Liver (tissue), 9 donors: ENCODE measurements around the gene PLP2. TPM values are rescaled to one million over a fixed set of nuclear protein-coding genes. Genes with fewer than 3 reads are reported as not detected.

Experiments used
- DNase-seq: peaks from one replicate; pipeline ENCODE4 v3.0.0-alpha.2; 2017; ENCODE audit warnings: low spot score
- H3K27ac ChIP-seq, 2 donors: one replicate each; pipeline ENCODE4 v1.7.0; 2013; ENCODE audit warnings: inconsistent platforms in 2 of 2, low read length in 2 of 2, control low read depth in 1 of 2, low read depth in 1 of 2, mild to moderate bottlenecking in 1 of 2
- H3K27me3 ChIP-seq, 4 donors: one replicate each; pipeline versions ENCODE4 v1.6.1 to v1.7.0; 2013; ENCODE audit warnings: low read length in 3 of 4, inconsistent platforms in 1 of 4, mild to moderate bottlenecking in 1 of 4, moderate library complexity in 1 of 4; ENCODE audit not compliant: control insufficient read depth in 4 of 4, insufficient read depth in 4 of 4
- H3K36me3 ChIP-seq, 4 donors: one replicate each; pipeline versions ENCODE4 v1.6.1 to v1.7.0; 2013; ENCODE audit warnings: low read length in 3 of 4, mild to moderate bottlenecking in 3 of 4, low read depth in 1 of 4, moderate library complexity in 1 of 4; ENCODE audit not compliant: control insufficient read depth in 4 of 4, insufficient read depth in 3 of 4
- H3K4me1 ChIP-seq, 4 donors: one replicate each; pipeline versions ENCODE4 v1.6.1 to v1.7.0; 2013; ENCODE audit warnings: low read length in 3 of 4, mild to moderate bottlenecking in 3 of 4, moderate library complexity in 1 of 4; ENCODE audit not compliant: control insufficient read depth in 4 of 4, insufficient read depth in 4 of 4
- H3K4me3 ChIP-seq, 3 donors: one replicate each; pipeline versions ENCODE4 v1.6.1 to v1.7.0; 2013; ENCODE audit warnings: low read length in 3 of 3, control low read depth in 1 of 3, low read depth in 1 of 3, mild to moderate bottlenecking in 1 of 3
- H3K9ac ChIP-seq, 2 donors: one replicate each; pipeline ENCODE4 v1.7.0; 2013; ENCODE audit warnings: low read length in 2 of 2, mild to moderate bottlenecking in 2 of 2, moderate library complexity in 2 of 2, control low read depth in 1 of 2, low read depth in 1 of 2
- H3K9me3 ChIP-seq, 4 donors: one replicate each; pipeline versions ENCODE4 v1.6.1 to v1.7.0; 2013; ENCODE audit warnings: low read length in 3 of 4; ENCODE audit not compliant: control insufficient read depth in 4 of 4
- ATF3 ChIP-seq: IDR thresholded peaks from 2 replicates; pipeline ENCODE4 v1.6.1; 2016; ENCODE audit warnings: antibody characterized with exemption
- CTCF ChIP-seq: fragments of 150-350 bp; IDR thresholded peaks from 2 replicates; pipeline ENCODE4 v1.5.1; 2017; ENCODE audit warnings: improper control_type of control experiment, low read depth, low read length; ENCODE audit not compliant: missing input control
- EGR1 ChIP-seq, 2 donors: IDR thresholded peaks; 2 replicates each; pipeline ENCODE4 v1.6.1; 2016 to 2018; ENCODE audit warnings: antibody characterized with exemption in 2 of 2, low read depth in 2 of 2
- FOXA1 ChIP-seq: IDR thresholded peaks from 2 replicates; pipeline ENCODE4 v1.6.1; 2016; ENCODE audit warnings: antibody characterized with exemption
- FOXA2 ChIP-seq: IDR thresholded peaks from 2 replicates; pipeline ENCODE4 v1.6.1; 2016; ENCODE audit warnings: antibody characterized with exemption
- GABPA ChIP-seq, 2 donors: IDR thresholded peaks in 1 of 2; conservative IDR thresholded peaks in 1 of 2; 2 replicates each; pipeline ENCODE4 v1.6.1; 2016; ENCODE audit warnings: antibody characterized with exemption in 2 of 2, mild to moderate bottlenecking in 1 of 2, moderate library complexity in 1 of 2
- HNF4A ChIP-seq, 2 donors: conservative IDR thresholded peaks; 2 replicates each; pipeline ENCODE4 v1.6.1; 2016; ENCODE audit warnings: antibody characterized with exemption in 2 of 2, mild to moderate bottlenecking in 2 of 2
- HNF4G ChIP-seq: IDR thresholded peaks from 2 replicates; pipeline ENCODE4 v1.6.1; 2016; ENCODE audit warnings: antibody characterized with exemption
- JUND ChIP-seq, 2 donors: IDR thresholded peaks; 2 replicates each; pipeline ENCODE4 v1.6.1; 2016; ENCODE audit warnings: antibody characterized with exemption in 2 of 2
- MAX ChIP-seq: IDR thresholded peaks from 2 replicates; pipeline ENCODE4 v1.6.1; 2016; ENCODE audit warnings: antibody characterized with exemption
- NR2F2 ChIP-seq: IDR thresholded peaks from 2 replicates; pipeline ENCODE4 v1.6.1; 2016; ENCODE audit warnings: antibody characterized with exemption
- RAD21 ChIP-seq, 2 donors: IDR thresholded peaks; 2 replicates each; pipeline ENCODE4 v1.6.1; 2016; ENCODE audit warnings: antibody characterized with exemption in 2 of 2, mild to moderate bottlenecking in 2 of 2
- REST ChIP-seq: IDR thresholded peaks from 2 replicates; pipeline ENCODE4 v1.6.1; 2016; ENCODE audit warnings: antibody characterized with exemption, mild to moderate bottlenecking
- RXRA ChIP-seq, 2 donors: IDR thresholded peaks; 2 replicates each; pipeline ENCODE4 v1.6.1; 2017 to 2018; ENCODE audit warnings: antibody characterized with exemption in 2 of 2, mild to moderate bottlenecking in 1 of 2
- TAF1 ChIP-seq: conservative IDR thresholded peaks from 2 replicates; pipeline ENCODE4 v1.6.1; 2016; ENCODE audit warnings: antibody characterized with exemption, mild to moderate bottlenecking
- YY1 ChIP-seq: IDR thresholded peaks from 2 replicates; pipeline ENCODE4 v1.6.1; 2016; ENCODE audit warnings: antibody characterized with exemption, mild to moderate bottlenecking
- ZBTB33 ChIP-seq: IDR thresholded peaks from 2 replicates; pipeline ENCODE4 v1.6.1; 2016; ENCODE audit warnings: antibody characterized with exemption
- WGBS: extraction: QIAGEN DNeasy Blood & Tissue Kit; methylation state at CpG from one replicate; pipeline ENCODE4 v1.1.7; 2013; 5-methylcytosine and 5-hydroxymethylcytosine counted together
- polyA plus RNA-seq, 2 donors: library from polyadenylated mRNA; stranded (reverse) in 1 of 2; unstranded in 1 of 2; fragments of 200-250 nt in 1 of 2; fragments of >200 nt in 1 of 2; fragmentation: Nextera tagmentation in 1 of 2; extraction: Ambion mirVana in 1 of 2; gene quantifications; one replicate each; pipeline versions ENCODE4 v1.2.1 to v1.2.3, GENCODE V29; 2013 to 2015
- total RNA-seq, 2 donors: library from RNA; depleted of rRNA; stranded (reverse); fragments of >200 nt; gene quantifications; one replicate each; pipeline ENCODE4 v1.2.3, GENCODE V29; 2014
- donor health status: healthy.
- donor health status: healthy.
- donor health status: healthy.
- donor health status: healthy.
- donor health status: healthy.

The PLP2 gene
- total and polyA plus RNA-seq, 4 donors, result 2.4 to 24.5 (median 14.7) TPM

GRCh38 chrX:49153467-49153866 is 18.2 kb upstream of the PLP2 start (continued):
- TF ChIP-seq ATF3, result no peak
- TF ChIP-seq RAD21 (IDR thresholded peaks at IDR 0.05), result no peak
- TF ChIP-seq GABPA (IDR thresholded peaks at IDR 0.05 in 1 of 2, conservative IDR thresholded peaks at IDR 0.05 in 1 of 2), result no peak
- no peak for TF ChIP-seq ZBTB33
- TF ChIP-seq EGR1 (IDR thresholded peaks at IDR 0.05; ENCODE audit: low read depth in 2 of 2), result no peak
- no peak for TF ChIP-seq NR2F2
- no peak for TF ChIP-seq HNF4G
- no peak for TF ChIP-seq FOXA2
- TF ChIP-seq TAF1, result no peak

GRCh38 chrX:49155243-49155899 is 16.3 kb upstream of the PLP2 start:
- Histone ChIP-seq H3K27me3 (no peaks in the 10 kb centered on the region), H3K4me3 (peak overlapping the region in 2 of 3 donors; percentile 54 to 70), H3K9ac (peak overlapping the region in 1 of 2 donors; percentile 47), H3K27ac (peak overlapping the region in 1 of 2 donors; percentile 82), H3K9me3 (no peaks in the 10 kb centered on the region), H3K36me3 (no peaks in the 10 kb centered on the region), H3K4me1 (peaks cover 0 to 4% (median 1%) of the 10 kb centered on the region in 4 donors)
- 29% methylated on average over 18 of the region's 18 CpGs for WGBS
- DNase-seq, result peak; percentile 43
- TF ChIP-seq EGR1 (IDR thresholded peaks at IDR 0.05; ENCODE audit: low read depth in 2 of 2) (no peak), ZBTB33 (no peak), CTCF (no peak), RAD21 (IDR thresholded peaks at IDR 0.05) (no peak), HNF4G (no peak), FOXA1 (no peak), HNF4A (conservative IDR thresholded peaks at IDR 0.05) (no peak), RXRA (IDR thresholded peaks at IDR 0.05) (no peak), YY1 (no peak), REST (no peak), JUND (IDR thresholded peaks at IDR 0.05) (no peak), MAX (no peak), NR2F2 (no peak), TAF1 (no peak), ATF3 (no peak)
